AG20443 (cell line): Measurements from ENCODE around the gene PSMF1.

Experiments
- DNase-seq: peaks from one replicate; pipeline ENCODE4 v3.0.0; 2012; ENCODE audit warnings: low spot score, mixed read lengths

The PSMF1 gene

GRCh38 chr20:1190847-1191246, 72.4 kb downstream of the PSMF1 start:
- DNase-seq, result no peak

DNA sequence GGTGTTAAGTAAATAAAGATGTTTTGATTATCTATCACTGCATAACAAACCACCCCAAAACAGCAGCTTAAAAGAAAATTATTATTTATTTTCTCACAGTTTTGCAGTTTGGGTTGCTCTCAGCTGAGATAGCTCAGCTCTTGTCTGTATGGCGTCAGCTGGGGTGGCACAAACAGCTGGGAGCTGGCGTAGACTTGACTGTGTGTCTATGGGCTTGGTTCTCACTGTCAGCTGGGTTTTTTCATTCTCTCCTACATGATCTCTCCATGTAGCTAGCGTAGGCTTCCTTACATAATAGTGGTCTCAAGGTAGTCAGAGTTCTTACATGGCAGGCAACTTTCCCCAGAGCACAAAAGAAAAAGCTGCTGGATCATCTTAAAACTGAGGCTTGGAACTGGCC, 72.9 kb downstream of the PSMF1 start:
- no peak for DNase-seq

GRCh38 chr20:1195226-1195625, 76.8 kb downstream of the PSMF1 start:
- no peak for DNase-seq

- DNase-seq, result no peak
Measured at GRCh38 chr20:1196634-1197033, 78.2 kb downstream of the PSMF1 start.

DNA sequence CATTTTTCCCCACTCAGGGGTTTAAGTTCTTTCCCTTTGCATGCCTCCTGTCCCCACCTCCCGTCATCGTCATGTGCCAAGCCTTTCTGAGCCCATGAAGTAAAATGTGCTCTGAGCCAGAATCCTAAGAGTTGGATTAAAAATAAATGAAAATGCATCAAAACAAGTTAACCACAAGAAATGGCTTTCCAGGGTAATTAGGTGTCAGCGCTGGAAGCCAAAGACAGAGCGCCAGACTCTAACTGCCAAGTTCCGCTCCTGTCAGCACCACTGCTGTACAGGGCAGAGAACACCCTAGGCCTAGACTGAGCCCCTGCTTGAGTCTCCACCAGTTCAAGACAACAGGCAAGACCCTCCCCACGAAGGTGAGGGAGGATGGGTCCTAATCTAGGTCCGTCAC, 79.4 kb downstream of the PSMF1 start:
- no peak for DNase-seq

- no peak for DNase-seq
Measured at GRCh38 chr20:1198751-1199150, 80.3 kb downstream of the PSMF1 start.

DNA sequence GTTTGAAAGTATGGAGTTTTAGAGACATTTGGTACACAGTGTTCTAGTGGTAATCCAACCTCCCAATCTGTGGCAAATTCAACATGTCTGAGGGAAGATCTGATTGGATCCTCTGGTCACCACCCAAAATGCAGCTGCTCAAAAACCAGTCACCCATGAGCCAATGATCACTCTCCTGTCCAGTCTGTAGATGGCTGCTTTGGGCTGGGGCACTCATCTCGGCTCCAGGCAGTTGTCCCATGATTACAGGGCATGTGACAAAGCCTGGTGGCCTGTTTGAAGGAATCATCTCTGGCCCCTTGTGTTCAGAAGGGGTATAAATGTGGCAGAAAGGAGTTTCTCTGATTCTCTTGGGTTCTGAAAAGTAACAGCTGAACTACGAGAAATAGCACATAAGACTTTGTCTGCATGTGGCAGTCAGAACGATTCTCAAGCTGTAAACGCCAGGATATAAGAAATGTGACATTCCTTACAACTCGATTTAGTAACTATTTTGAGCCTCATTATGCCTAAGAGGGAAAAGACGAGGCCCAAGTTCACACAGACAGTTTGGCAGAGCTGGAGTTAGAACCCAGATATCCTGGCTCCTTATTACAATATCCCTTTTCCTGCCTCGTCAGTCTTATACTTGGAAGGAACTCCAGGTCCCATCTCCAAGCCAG, 80.9 kb downstream of the PSMF1 start:
- DNase-seq, result no peak

DNA sequence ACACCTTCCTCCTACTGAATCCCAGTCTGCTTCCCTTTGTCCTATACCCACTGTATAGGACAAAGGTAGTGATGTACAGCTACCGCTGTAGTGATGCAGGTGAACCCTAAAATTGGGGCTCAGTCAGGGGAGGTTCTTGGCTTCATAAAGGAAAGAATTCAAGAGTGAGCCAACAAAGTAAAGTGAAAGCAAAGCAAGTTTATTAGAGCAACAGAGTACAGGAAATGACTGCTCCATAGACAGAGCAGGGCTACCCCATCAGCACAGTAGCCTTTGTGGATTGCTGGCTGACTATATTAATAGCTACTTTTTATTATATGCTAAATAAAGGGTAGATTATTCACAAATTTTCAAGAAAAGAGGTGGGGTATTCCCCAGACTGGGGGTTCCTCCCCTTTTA, 81.6 kb downstream of the PSMF1 start:
- no peak for DNase-seq

DNA sequence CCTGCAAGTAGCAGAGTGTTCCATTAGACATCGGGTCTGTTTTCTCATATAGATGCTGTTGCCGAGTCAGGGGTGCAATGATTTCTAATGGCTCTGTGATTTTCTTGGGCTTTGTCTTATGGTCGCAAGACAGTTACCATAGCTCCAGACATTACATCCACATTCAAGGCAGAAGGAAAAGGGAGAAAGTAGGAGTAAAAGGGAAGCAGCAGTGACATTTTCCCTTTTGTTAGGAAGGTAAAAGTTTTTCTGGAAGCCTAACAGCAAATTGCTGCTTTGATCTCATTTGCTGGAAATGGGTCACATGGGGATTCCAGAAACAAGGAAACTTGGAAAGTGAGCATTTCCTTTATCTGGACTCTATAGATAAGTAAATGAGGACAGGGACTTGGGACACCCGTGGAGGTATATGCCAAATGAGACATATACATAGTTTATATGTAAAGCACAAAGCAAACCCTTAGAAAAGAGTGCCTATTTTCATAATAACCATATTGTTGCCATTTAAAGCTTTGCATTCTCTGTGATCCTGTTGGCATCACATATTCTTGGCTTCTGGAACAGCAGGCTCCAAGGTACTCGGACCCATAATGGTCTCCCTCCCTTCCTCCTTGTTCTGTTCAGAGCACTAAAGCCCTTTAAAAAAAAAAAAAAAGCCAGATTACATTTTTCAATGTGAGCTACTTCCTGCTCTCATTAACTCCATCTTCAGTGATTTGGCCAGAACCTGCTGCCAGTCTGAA, 84.5 kb downstream of the PSMF1 start, which contains the start of gene C20orf202:
Gene C20orf202, plus strand, starts transcription at position 693 of the 743 bp plus-strand sequence. CDS start 132 bp downstream, outside the sequence.
- DNase-seq, result no peak

DNA sequence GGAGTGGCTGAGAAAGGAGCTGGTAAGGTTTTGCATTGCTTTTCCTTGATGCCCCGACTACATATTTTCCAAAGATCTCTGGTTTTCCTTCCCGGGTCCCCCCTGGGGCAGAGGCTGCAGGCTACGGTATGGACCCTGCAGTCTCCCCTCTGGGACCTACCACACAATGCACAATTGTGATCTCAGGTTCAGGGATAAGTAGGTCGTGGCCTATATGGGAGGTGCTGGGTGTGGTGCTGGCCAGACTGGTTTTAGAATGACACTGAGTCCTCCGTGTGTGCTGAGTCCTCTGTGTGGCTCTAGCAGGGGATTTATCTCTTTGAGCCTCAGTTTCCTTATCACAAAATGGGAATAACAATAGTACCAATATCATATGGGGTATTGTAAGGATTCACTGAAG, 85.2 kb downstream of the PSMF1 start:
- DNase-seq, result no peak

DNA sequence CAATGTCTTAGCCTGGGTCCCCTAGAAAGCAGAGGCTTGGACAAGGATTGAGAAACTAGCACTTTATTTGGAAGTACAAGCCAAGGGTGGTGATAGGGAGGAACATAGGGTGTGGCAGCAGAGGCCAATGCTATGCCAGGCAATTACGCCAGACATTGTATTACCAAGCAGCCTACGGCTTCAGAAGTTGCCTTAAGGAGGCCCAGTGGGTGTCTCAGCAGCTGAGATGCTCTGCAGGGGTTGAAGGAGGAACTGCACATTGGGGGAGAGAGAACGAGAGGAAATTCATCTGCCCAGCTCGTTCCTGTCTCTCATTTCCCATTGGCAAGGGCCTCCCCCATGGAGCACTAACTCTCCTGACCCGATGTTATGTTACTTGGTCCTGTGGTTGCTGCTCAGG, 85.7 kb downstream of the PSMF1 start:
- no peak for DNase-seq

DNA sequence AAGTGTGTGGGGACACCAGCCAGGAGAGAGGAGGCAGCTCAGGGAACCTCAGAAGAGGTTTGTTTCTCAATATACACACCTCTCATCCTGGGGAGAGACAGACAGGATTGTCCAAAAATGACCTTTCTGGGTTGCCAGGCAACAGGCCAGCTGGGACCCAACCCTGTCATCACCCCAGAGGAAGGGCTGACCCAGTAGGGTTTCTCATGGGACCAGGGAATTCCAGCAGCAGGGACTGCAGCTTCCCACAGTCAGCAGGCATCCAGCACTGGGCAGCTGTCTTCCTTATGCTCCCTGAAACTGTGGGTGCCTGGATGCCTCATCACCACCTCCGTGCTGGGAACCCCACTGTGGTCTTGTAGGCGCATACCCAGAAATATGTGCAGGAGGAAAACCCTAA, 86.2 kb downstream of the PSMF1 start:
- no peak for DNase-seq

GRCh38 chr20:1205802-1206201, 87.4 kb downstream of the PSMF1 start:
- no peak for DNase-seq

- peak; percentile 12 for DNase-seq
Measured at GRCh38 chr20:1206366-1207148, 88.2 kb downstream of the PSMF1 start.

DNA sequence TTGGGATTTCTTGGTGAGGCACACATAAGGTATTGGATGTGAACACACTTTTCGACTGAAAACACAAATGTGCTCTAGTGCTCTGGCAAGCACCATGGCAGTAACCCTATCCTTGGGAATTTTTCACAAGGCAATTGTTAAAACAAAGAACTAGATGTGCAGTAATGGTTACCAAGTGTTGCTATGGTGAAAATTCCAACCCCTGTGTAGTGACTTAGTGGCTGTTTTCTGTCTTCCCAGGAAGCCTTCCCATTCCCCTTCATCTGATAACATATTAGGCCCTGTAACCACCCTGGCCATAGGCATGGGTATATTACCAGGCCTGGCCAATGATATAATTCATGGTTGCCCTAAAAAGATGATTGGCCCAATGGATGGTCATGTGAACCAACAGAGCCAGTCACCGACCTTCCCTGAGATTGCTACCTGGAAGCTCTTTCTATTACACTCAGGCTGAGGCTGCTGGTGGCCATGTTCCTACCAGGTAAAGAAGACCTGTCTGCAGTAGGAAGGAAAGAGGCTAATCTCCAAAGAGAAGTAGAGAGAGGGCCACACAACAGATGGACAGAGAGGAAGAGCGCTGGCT, 89.0 kb downstream of the PSMF1 start:
- peak; percentile 2 for DNase-seq

DNA sequence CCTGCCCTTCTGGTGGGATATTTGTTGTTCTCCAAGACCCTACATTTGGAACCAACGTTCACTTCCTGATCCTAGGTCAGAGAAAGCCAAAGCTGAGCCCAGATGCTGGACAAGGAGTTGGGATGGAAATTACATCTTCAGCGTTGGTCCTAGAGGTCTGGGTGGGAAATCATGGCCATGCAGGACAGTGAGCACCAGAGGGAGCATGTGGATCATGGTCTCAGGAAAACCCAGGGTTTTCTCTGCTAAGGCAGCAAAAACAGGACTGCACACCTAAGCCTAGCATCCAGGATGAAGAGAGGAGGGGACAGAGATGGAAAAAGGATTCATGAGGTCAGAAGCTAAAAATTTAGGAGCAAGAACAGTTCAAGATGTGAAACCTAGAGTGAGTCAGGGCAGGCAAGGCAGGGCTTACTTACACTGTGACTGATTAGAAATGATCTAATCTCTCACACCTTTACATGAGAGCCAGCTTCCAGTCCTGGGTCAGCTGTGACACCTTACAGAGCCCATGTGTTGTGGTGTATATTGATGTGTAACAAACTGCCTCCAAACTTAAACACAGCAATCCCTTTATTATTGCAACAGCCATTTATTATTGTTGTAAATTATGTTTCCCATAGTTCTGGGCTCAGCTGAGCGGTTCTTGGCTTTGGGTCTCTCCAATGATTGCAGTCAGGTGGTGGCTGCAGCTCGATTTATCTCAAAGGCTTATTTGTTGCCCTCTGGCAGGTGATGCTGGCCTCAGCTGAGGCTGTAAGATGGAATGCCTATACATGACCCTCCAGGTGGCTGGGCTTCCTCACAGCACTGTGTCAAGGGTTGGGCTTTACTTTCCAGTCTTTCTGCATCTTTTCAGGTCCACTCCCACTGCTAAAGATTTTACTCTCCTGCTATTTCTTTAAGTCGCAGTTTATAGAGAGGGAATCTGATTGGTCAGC, 91.3 kb downstream of the PSMF1 start:
- peak; percentile 32 for DNase-seq

DNA sequence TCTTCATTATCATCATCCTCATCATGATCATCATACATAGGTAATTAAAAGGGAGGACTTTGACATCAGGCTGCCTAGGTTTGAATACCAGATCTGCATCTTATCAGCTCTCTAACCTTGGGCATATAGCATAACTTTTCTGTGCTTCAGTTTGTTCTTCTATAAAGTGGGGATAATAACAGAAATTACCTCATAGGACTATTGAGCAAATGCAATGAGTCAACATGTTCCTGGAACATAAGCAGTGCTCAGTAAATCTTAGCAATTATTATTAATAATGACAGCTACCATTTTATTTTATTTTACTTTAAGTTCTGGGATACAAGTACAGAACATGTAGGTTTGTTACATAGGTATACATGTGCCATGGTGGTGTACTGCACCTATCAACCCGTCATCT, 92.1 kb downstream of the PSMF1 start:
- no peak for DNase-seq

DNA sequence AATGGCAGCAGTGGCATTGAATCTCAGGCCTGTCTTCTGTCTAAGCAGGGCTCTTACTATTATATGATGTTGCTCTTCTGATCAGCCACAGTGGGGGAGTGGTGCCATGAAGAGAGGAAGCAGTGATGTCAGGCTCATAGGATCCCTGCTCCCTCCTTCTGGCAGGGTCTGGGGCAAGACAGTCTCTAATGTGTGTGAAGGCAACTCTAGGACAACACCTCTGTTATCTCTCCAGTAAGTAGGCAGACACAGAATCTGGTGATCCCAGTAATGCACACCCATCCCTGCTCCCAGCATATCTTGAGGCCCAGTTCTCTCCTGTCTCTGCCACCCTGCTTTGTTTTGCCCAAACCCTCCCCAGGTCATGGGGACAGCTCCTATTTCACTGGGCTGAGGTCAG, 93.6 kb downstream of the PSMF1 start:
- DNase-seq, result no peak

DNA sequence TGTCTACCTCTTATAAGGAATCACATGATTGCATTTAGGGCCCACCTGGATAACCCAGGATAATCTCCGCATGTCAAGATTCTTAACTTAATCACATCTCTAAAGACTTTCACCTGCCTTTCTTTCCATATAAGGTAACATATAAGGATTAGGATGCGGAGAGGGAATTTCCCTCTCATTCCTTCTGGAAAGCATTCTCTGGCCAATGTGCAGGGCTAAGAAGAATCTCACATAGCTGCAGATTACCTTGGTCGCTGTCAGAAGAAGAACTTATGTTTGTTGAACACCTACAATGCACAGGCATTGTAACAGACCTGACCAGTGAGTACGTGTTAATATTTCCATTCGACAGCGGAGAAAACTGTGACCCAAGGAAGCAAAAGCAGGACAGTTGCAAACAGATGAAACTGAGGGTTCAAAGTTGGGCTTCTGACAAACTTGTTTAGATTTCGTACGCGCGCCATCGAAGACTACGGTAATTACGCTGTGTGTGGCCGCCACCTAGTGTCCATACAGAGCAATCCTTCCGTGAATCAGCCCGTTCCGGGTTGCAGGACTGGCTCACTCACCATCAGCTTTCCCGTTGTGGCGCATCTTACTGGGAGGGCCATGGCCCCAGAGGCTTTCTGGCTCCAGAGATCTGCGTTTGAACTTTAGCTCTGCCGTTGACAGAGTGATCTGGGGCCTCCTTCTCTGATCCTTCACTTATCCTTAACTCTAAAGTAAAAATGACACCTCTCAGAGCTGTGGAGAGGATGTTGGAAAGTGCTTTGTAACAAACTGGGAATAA, 94.4 kb downstream of the PSMF1 start:
- DNase-seq, result peak; percentile 86

DNA sequence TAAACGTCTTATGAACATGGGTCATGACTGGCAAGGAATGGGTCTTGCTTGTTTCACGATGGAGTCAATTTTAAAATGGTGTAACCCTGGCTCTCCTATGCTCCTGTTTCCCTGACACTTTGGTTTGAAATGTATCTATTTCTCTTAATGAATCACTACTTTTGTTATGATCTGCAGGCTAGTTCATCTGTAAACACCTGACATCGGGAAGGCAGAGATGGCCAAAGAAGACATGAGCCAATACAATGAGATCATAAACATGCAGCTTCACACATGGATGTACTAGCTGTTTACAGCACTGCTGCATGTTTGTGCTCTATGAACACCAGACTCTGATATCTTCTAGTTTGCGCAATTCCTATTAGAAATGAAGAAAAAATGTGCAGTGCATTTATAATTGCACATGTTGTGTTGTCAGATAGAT, 96.4 kb downstream of the PSMF1 start:
- DNase-seq, result no peak
